T-helper 2 cell treated with Interferon-gamma antibody and Interleukin-4, amounts not matched to agents 100 ng/mL and 5 ng/mL, for 36 hours (primary cell): ENCODE measurements around the gene ADCYAP1R1. TPM values are rescaled to one million over a fixed set of nuclear protein-coding genes. Genes with fewer than 3 reads are reported as not detected.

ENCODE experiments used
- intact Hi-C: fragments of 100-400 bp; cut with micrococcal nuclease; formaldehyde crosslinking; loops from one replicate; pipeline ENCODE4 v1.15.1; 2023
- total RNA-seq: library from RNA; stranded (reverse); gene quantifications from 2 replicates; pipeline ENCODE4 v1.2.3, GENCODE V29; 2022

The ADCYAP1R1 gene
- total RNA-seq = not detected in 2 replicates

GRCh38 chr7:31051598-31052486, at the start of gene ADCYAP1R1:
Gene ADCYAP1R1, plus strand, starts transcription at chr7:31052308. Its CDS starts 10,957 bp downstream, at chr7:31063265.
- intact Hi-C loops = no loop called here

GRCh38 chr7:31003097-31003496, 49.0 kb upstream of the ADCYAP1R1 start:
- intact Hi-C loops = no loop called here

GRCh38 chr7:31003721-31004120, 48.4 kb upstream of the ADCYAP1R1 start:
- intact Hi-C loops = no loop called here

- intact Hi-C loops = no loop called here
These were observed 47.7 kb upstream of the ADCYAP1R1 start for GRCh38 chr7:31004393-31004792.

- intact Hi-C loops = no loop called here
These were observed 45.3 kb upstream of the ADCYAP1R1 start for GRCh38 chr7:31006857-31007256.

- intact Hi-C loops = no loop called here
These were observed 44.5 kb upstream of the ADCYAP1R1 start for GRCh38 chr7:31007634-31008033.

- intact Hi-C loops = no loop called here
These were observed 37.3 kb upstream of the ADCYAP1R1 start for GRCh38 chr7:31014826-31015225.

GRCh38 chr7:31017032-31017675, 35.0 kb upstream of the ADCYAP1R1 start:
- intact Hi-C loops = no loop called here

GRCh38 chr7:31017721-31018120, 34.4 kb upstream of the ADCYAP1R1 start:
- intact Hi-C loops = no loop called here

GRCh38 chr7:31019509-31019908, 32.6 kb upstream of the ADCYAP1R1 start:
- intact Hi-C loops = no loop called here

- intact Hi-C loops = no loop called here
These were observed 31.9 kb upstream of the ADCYAP1R1 start for GRCh38 chr7:31020161-31020560.

GRCh38 chr7:31020652-31021051, 31.5 kb upstream of the ADCYAP1R1 start:
- intact Hi-C loops = no loop called here

- intact Hi-C loops = no loop called here
These were observed 30.0 kb upstream of the ADCYAP1R1 start for GRCh38 chr7:31022117-31022516.

- intact Hi-C loops = no loop called here
These were observed 29.4 kb upstream of the ADCYAP1R1 start for GRCh38 chr7:31022726-31023125.

GRCh38 chr7:31023877-31024276, 28.2 kb upstream of the ADCYAP1R1 start:
- intact Hi-C loops = no loop called here

- intact Hi-C loops = loop anchor here (2.0 kb wide), 1 partner anchor 39 kb away; no protein-coding TSS in a partner anchor
These were observed 24.7 kb upstream of the ADCYAP1R1 start for GRCh38 chr7:31027161-31027965.

- intact Hi-C loops = no loop called here
These were observed 24.1 kb upstream of the ADCYAP1R1 start for GRCh38 chr7:31028006-31028405.

GRCh38 chr7:31028417-31028992, 23.6 kb upstream of the ADCYAP1R1 start:
- intact Hi-C loops = no loop called here

- intact Hi-C loops = no loop called here
These were observed 22.7 kb upstream of the ADCYAP1R1 start for GRCh38 chr7:31029251-31030042.

GRCh38 chr7:31033674-31034300, 18.3 kb upstream of the ADCYAP1R1 start:
- intact Hi-C loops = no loop called here
